ENCODE measurements around the gene ANOS1. TPM values are rescaled to one million over a fixed set of nuclear protein-coding genes. Genes with fewer than 3 reads are reported as not detected.

ANOS1 gene
- total RNA-seq, 6 donors from 2014 or later: 16.8 to 118 (median 66.6) TPM

DNA sequence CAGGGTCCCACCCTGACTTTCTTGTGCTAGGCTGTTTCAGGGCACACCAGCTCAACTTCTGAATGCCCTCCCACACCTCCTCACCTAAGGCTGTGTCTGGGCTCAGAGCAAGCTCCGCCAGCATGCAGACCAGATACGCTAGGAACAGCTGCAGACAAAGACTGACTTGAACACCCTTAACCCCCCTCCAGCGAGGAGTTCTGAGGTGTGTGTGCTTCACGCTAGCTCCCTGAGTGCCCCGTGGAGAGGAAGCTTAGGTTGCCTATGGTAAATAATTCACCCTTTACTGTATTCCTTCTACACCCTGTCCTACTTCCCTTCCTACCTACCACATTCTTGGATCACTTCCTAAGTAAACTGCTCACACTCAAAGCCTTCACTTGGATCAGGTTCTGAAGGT, 152.3 kb downstream of the ANOS1 start:
- Histone ChIP-seq H3K27ac (no peak overlapping the region), H3K9me3 (no peaks in the 10 kb centered on the region), H3K27me3 (no peaks in the 10 kb centered on the region), H3K36me3 (no peaks in the 10 kb centered on the region), H3K4me1 (no peaks in the 10 kb centered on the region), H3K4me3 (no peak overlapping the region)
- WGBS, 2 donors: 52% methylated on average over 5 of the region's 5 CpGs; no CpG with 5 or more reads in 1 of the 2 donors
- TF ChIP-seq, protein P1, sequence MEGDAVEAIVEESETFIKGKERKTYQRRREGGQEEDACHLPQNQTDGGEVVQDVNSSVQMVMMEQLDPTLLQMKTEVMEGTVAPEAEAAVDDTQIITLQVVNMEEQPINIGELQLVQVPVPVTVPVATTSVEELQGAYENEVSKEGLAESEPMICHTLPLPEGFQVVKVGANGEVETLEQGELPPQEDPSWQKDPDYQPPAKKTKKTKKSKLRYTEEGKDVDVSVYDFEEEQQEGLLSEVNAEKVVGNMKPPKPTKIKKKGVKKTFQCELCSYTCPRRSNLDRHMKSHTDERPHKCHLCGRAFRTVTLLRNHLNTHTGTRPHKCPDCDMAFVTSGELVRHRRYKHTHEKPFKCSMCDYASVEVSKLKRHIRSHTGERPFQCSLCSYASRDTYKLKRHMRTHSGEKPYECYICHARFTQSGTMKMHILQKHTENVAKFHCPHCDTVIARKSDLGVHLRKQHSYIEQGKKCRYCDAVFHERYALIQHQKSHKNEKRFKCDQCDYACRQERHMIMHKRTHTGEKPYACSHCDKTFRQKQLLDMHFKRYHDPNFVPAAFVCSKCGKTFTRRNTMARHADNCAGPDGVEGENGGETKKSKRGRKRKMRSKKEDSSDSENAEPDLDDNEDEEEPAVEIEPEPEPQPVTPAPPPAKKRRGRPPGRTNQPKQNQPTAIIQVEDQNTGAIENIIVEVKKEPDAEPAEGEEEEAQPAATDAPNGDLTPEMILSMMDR (IDR thresholded peaks at IDR 0.05): no peak
- TF ChIP-seq POLR2A (IDR thresholded peaks at IDR 0.05): no peak
- TF ChIP-seq POLR2AphosphoS5 (IDR thresholded peaks at IDR 0.05): no peak
- TF ChIP-seq EP300 (IDR thresholded peaks at IDR 0.05): no peak
- ATAC-seq (ENCODE audit: low FRiP score in 2 of 2) (no peak), DNase-seq (peak in 1 of 2 donors; percentile 30)

DNA sequence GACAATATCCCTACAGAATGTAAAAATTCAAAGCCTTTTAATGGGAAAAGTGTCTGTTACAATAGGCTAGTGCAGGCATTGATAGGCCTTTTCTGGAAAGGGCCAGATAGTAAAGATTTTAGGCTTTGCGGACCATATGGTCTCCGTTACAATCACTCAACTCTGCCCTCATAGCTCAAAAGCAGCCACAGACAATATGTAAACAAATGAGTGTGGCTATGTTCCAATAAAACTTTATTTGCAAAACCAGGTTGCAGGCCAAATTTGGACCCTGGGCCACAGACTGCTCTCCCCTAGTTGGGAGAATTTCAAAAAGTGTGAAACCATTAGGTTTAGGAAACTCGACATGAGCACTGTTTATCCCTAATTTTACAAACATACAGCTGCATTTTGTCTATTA, 155.1 kb downstream of the ANOS1 start:
- WGBS, 2 donors: 89 to 98% methylated on average over 3 of the region's 3 CpGs

DNA sequence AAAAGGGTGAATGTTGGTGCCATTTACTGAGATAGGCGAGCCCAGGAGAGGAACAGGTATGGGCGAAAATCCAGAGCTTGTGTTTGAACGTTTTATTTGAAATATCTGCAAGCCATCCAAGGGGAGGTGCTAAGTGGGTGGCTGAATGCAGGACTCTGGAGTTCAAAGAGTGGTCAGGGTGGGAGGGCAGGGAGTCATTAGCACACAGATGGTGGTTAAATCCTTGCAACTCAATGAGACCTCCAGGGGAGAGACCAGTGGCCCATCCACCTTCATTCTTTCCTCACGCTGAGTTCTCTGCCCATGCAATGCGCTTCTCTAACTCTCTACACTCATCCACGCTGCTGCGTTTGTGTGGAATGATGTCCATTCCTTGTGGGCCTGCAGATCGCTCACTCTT, 166.2 kb downstream of the ANOS1 start:
- TF ChIP-seq POLR2AphosphoS5 (IDR thresholded peaks at IDR 0.05) (no peak), EP300 (IDR thresholded peaks at IDR 0.05) (no peak), POLR2A (IDR thresholded peaks at IDR 0.05) (no peak)
- TF ChIP-seq, protein P1 (IDR thresholded peaks at IDR 0.05): no peak
- Histone ChIP-seq H3K9me3 (no peaks in the 10 kb centered on the region), H3K4me1 (no peaks in the 10 kb centered on the region), H3K27ac (no peak overlapping the region), H3K4me3 (no peak overlapping the region), H3K36me3 (no peaks in the 10 kb centered on the region), H3K27me3 (no peaks in the 10 kb centered on the region)
- WGBS, 2 donors: 67 to 82% methylated on average over 8 of the region's 8 CpGs
- ATAC-seq (ENCODE audit: low FRiP score in 2 of 2) (no peak), DNase-seq (no peak)

More for the DNA sequence above, 155.1 kb downstream of the ANOS1 start:
- no peak overlapping the region for H3K4me3 ChIP-seq
- no peak overlapping the region for H3K27ac ChIP-seq
- no peaks in the 10 kb centered on the region for H3K9me3 ChIP-seq
- ATAC-seq (ENCODE audit: low FRiP score in 2 of 2) (no peak), DNase-seq (no peak)
- TF ChIP-seq POLR2AphosphoS5 (IDR thresholded peaks at IDR 0.05) (no peak), POLR2A (IDR thresholded peaks at IDR 0.05) (no peak), EP300 (IDR thresholded peaks at IDR 0.05) (no peak)
- TF ChIP-seq, protein P1 (IDR thresholded peaks at IDR 0.05): no peak
- no peaks in the 10 kb centered on the region for H3K27me3 ChIP-seq
- H3K36me3 ChIP-seq: no peaks in the 10 kb centered on the region
- H3K4me1 ChIP-seq: no peaks in the 10 kb centered on the region

DNA sequence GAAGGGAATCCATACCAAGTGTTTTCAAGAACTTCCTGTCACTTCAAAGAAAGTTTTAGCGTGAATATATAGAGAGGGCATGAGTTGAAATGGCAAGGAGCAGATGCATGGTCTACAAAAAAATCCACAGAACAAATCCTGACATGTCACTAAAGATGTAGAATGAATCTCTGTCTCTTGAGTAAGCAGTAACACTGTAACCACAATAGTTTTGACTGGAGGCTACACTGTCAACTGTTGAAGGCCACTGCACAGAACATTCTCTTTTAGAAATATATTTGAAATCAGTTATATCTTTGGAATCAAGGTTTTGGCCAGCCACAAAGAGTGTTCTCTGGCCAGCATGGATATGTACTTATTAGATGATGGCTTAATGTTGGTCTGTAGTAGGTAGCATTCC, 183.5 kb downstream of the ANOS1 start:
- H3K9me3 ChIP-seq: no peaks in the 10 kb centered on the region
- ATAC-seq (ENCODE audit: low FRiP score in 2 of 2) (no peak), DNase-seq (no peak)
- H3K36me3 ChIP-seq: no peaks in the 10 kb centered on the region
- TF ChIP-seq EP300 (IDR thresholded peaks at IDR 0.05): no peak
- TF ChIP-seq, protein P1 (IDR thresholded peaks at IDR 0.05): no peak
- no peak for TF ChIP-seq POLR2AphosphoS5 (IDR thresholded peaks at IDR 0.05)
- no peak for TF ChIP-seq POLR2A (IDR thresholded peaks at IDR 0.05)
- H3K4me3 ChIP-seq: no peak overlapping the region
- H3K4me1 ChIP-seq: no peaks in the 10 kb centered on the region
- WGBS, 2 donors: 76 to 86% methylated on average over 1 of the region's 1 CpG
- H3K27ac ChIP-seq: no peak overlapping the region
- H3K27me3 ChIP-seq: no peaks in the 10 kb centered on the region

DNA sequence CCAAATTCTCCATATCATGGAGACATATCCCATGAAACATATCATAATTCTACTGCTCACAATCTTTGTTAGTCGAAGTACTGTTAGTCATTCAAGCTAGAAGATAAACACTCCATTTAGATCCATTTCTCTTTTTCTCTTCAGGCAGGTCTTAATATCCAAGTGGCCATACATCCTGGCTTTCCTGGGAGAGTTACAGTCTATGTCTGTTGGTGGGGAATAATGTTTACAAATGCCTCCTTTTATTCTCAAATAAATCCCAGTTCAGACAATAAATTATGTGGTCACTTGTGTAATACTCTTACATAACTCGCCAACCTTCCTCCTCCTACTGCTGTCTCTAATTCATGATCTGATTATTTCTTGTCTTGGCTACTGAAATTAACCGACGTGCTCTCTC, 185.2 kb downstream of the ANOS1 start:
- 76 to 83% methylated on average over 4 of the region's 4 CpGs for WGBS, 2 donors
- H3K4me1 ChIP-seq: no peaks in the 10 kb centered on the region
- no peak overlapping the region for H3K27ac ChIP-seq
- H3K9me3 ChIP-seq: no peaks in the 10 kb centered on the region
- H3K36me3 ChIP-seq: no peaks in the 10 kb centered on the region
- no peak for DNase-seq
- no peak overlapping the region for H3K4me3 ChIP-seq
- TF ChIP-seq, protein P1 (IDR thresholded peaks at IDR 0.05): no peak
- TF ChIP-seq POLR2AphosphoS5 (IDR thresholded peaks at IDR 0.05) (no peak), EP300 (IDR thresholded peaks at IDR 0.05) (no peak), POLR2A (IDR thresholded peaks at IDR 0.05) (no peak)
- ATAC-seq (ENCODE audit: low FRiP score in 2 of 2): no peak
- no peaks in the 10 kb centered on the region for H3K27me3 ChIP-seq
